GM19099 (cell line): ENCODE data around the gene ARAP3.

Experiments
- POLR2A ChIP-seq: IDR thresholded peaks from 3 replicates; pipeline ENCODE4 v1.6.1; 2011; ENCODE audit warnings: low read depth; ENCODE audit not compliant: insufficient read length; ENCODE audit errors: extremely low read depth

ARAP3 gene, protein sequence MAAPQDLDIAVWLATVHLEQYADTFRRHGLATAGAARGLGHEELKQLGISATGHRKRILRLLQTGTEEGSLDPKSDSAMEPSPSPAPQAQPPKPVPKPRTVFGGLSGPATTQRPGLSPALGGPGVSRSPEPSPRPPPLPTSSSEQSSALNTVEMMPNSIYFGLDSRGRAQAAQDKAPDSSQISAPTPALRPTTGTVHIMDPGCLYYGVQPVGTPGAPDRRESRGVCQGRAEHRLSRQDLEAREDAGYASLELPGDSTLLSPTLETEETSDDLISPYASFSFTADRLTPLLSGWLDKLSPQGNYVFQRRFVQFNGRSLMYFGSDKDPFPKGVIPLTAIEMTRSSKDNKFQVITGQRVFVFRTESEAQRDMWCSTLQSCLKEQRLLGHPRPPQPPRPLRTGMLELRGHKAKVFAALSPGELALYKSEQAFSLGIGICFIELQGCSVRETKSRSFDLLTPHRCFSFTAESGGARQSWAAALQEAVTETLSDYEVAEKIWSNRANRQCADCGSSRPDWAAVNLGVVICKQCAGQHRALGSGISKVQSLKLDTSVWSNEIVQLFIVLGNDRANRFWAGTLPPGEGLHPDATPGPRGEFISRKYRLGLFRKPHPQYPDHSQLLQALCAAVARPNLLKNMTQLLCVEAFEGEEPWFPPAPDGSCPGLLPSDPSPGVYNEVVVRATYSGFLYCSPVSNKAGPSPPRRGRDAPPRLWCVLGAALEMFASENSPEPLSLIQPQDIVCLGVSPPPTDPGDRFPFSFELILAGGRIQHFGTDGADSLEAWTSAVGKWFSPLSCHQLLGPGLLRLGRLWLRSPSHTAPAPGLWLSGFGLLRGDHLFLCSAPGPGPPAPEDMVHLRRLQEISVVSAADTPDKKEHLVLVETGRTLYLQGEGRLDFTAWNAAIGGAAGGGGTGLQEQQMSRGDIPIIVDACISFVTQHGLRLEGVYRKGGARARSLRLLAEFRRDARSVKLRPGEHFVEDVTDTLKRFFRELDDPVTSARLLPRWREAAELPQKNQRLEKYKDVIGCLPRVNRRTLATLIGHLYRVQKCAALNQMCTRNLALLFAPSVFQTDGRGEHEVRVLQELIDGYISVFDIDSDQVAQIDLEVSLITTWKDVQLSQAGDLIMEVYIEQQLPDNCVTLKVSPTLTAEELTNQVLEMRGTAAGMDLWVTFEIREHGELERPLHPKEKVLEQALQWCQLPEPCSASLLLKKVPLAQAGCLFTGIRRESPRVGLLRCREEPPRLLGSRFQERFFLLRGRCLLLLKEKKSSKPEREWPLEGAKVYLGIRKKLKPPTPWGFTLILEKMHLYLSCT (N-terminal part only)

DNA sequence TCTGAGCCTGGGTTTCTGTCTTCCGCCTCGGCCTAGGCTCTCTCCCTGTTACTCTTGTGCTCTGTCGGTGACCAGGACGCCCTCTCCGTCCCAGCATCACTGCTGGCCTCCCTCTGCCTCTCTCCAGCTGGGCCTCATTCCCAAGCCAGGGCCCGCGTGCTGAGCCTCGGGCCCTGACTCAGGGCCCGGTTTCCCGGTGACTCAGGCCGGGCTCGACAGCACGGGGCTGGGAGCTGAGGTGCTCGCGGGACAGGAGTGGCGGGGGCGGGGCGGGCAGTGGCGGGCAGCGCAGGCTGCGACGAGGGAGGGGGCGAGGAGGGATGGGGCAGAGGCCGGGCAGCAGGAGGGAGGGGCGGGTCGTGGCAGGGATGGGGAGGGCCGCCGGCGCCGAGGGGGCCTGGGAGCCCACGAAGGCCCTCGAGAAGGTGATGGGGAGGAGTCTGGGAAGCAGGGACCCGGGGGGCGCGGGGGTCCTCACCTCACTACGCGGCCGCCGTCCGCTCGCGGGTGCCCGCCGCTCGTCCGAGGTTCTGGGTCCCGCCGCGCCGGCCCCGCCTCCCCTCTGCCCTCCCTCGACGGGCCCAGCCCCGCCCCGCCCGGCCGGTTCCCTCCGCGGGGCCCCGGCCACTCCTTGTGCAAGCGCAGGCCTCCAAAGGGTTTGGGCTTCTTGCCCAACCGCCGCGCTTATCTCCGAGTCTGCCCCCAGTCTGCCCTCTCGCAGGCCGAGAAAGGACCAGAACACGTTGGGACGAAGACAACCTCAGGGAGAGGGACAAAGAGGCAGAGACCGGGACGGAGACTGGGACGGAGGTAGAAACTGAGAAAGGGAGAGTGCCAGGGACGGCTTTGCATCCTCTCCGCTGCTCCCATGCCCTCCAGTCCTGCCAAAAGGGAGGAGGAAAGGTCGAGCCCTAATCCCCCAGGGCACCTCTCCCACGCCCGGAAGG is at the start of gene ARAP3:
TSS of gene ARAP3 (minus strand) at position 536 of the 947 bp plus-strand sequence. CDS start 1,744 bp downstream, outside the sequence.
- no peak for TF ChIP-seq POLR2A

DNA sequence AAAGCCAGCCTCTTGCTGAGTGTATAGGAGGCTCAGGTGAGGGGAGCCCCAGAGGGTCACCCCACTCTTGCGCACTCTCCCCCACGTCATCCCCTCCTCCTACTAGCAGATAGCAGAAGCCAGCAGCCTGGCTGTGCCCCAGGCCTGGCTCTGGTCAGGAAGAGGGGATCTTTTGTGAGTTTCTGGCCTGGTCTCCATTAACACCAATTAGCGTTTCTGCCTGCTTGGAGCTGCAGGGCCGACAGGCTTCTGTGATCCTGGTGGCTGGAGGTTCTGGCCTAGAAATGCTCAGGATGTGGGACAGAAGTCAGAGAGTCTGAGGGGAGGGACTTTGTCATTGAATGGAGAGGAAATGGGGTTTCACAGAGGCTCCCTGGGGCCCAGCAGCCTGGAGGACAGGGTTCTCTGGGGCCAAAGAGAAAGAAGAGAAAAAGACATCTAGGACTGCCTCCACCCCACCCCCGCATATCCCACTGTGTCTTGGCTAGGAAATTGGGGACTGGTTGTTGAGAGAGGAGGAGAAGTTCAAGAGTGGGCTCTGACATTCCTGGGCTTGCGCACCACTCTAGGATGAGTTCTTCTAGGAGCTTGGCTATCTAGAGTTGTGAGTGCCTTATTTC is 47.5 kb upstream of the ARAP3 start:
- no peak for TF ChIP-seq POLR2A

GRCh38 chr5:141725891-141726290 is 43.9 kb upstream of the ARAP3 start:
- no peak for TF ChIP-seq POLR2A

DNA sequence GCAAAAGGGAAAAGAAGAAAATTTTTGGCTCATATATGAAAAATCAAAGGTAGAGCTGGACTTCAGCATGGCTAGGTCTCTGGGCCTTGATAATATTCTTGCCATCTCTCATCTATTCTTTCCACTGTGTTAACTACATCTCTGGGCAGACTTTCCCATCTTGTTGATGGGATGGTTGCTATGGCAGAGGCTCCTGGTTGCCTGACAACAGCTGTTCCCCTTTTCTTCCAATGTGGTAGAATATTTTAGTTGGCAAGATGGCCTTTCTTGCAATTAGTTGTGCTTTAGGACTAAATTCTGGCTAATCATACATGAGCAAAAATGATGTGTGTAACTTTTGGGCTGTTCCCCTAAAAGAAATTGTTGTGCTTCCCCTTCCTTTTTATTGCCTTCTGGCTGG is 40.2 kb upstream of the ARAP3 start:
- TF ChIP-seq POLR2A: no peak

GRCh38 chr5:141717043-141717442 is 35.0 kb upstream of the ARAP3 start:
- TF ChIP-seq POLR2A: no peak

- no peak for TF ChIP-seq POLR2A
Measured at GRCh38 chr5:141716468-141716867, 34.4 kb upstream of the ARAP3 start.

- TF ChIP-seq POLR2A: no peak
Measured at GRCh38 chr5:141716009-141716408, 34.0 kb upstream of the ARAP3 start.

GRCh38 chr5:141715346-141715905 is 33.4 kb upstream of the ARAP3 start:
- no peak for TF ChIP-seq POLR2A

DNA sequence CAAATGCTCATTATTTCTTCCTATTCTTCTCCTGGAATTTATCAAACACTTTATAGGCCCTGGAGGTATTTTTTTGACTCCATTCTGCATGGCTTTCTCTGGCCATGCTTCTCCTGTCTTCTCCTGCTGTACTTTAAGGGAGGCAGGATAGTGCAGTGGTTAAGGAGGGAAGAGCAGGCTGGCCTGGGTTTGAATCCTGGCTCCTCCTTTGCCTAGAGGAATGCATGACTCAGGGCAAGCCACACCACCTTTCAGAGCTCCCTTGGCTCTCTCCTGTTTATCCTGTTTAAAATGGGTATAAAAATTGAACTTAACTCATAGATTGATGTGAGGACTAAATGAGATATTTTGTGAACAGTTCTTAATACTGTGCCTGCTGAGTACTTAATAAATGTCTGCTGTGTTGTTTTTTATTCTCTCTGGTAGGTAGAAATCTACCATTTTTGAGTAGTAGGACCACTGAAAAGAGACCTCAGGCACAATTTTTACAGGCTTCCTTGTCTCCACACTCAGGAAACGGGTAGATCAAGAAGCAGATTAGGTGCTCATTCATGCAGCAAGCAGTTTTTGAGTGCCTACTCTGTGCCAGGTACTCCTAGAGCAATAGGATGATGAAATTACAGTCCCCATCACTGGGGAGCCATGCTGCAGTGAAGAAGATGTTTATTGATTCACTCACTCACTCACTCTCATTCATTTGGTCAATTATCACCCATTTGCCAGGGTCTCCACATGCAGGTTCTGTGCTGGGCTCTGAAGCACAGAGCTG is 32.7 kb upstream of the ARAP3 start:
- TF ChIP-seq POLR2A: no peak

- TF ChIP-seq POLR2A: no peak
Measured at GRCh38 chr5:141713616-141714309, 31.7 kb upstream of the ARAP3 start.

DNA sequence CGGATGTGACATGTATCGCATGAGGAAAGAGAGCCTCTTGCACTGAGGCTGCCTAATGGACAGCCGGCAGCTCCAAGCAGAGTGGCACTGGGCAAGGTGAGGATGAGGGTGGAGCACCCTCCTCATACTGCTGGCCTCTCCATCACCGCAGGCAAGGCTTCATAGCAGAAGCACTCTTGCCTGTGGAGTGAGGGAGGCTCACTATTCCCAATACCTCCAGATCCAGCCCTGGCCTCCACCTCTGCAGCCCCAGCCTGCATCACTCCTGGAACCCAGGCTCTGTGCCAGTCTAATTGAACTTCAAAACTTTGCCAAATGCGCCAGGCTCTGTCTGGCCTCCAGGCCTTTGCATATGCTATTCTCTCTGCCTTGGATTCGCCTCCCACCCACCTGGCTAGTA is 29.7 kb upstream of the ARAP3 start:
- TF ChIP-seq POLR2A: no peak
